ENCODE data around the gene MMEL1.

The MMEL1 gene

DNA sequence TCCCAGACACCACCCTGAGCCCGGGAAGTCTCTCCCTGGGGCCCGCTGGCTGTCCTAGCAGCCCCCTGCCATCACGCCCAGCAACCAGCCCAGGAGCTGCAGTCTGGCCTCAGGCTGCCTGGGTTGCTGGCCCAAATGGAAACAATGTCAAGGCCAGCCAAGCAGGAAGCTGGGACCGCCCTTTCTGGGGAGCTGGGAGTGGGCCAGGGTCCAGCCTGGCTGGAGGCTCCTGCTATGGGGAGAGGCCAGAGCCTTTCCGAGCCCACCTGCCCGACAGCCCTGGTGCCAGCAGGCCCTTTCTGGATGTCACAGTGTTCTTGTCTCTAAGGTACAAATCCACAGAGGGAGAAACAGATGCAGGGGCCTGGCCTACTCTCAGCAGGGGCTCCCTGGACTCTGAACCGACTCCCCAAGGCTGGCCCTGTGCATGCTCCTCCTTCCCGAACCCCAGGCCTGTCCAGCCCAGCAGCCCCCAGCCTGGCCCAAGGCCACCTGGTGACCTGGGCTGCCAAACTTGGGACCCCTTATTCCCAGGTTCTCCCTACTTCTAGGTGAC lies 1.2 kb upstream of the MMEL1 start:
- no peak overlapping the region for H3K27ac ChIP-seq
- POLR2A ChIA-PET (ENCODE audit: low non-redundant PET) = no interaction called here
- CTCF ChIA-PET = interaction anchor here (0.5 to 0.7 kb wide), 2 partner anchors 11 to 467 kb away, joined by 3 read pairs; no protein-coding TSS in a partner anchor
- TF ChIP-seq, protein P1, sequence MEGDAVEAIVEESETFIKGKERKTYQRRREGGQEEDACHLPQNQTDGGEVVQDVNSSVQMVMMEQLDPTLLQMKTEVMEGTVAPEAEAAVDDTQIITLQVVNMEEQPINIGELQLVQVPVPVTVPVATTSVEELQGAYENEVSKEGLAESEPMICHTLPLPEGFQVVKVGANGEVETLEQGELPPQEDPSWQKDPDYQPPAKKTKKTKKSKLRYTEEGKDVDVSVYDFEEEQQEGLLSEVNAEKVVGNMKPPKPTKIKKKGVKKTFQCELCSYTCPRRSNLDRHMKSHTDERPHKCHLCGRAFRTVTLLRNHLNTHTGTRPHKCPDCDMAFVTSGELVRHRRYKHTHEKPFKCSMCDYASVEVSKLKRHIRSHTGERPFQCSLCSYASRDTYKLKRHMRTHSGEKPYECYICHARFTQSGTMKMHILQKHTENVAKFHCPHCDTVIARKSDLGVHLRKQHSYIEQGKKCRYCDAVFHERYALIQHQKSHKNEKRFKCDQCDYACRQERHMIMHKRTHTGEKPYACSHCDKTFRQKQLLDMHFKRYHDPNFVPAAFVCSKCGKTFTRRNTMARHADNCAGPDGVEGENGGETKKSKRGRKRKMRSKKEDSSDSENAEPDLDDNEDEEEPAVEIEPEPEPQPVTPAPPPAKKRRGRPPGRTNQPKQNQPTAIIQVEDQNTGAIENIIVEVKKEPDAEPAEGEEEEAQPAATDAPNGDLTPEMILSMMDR (conservative IDR thresholded peaks at IDR 0.05; ENCODE audit: low read depth) = no peak
- DNase-seq (ENCODE audit: low spot score) = no peak

GRCh38 chr1:2633366-2633935 lies 635 bp upstream of the MMEL1 start:
- H3K27ac ChIP-seq = no peak overlapping the region
- POLR2A ChIA-PET (ENCODE audit: low non-redundant PET) = no interaction called here
- CTCF ChIA-PET = interaction anchor here (0.5 to 0.7 kb wide), 2 partner anchors 10 to 466 kb away, joined by 3 read pairs; no protein-coding TSS in a partner anchor
- DNase-seq (ENCODE audit: low spot score) = no peak
- TF ChIP-seq, protein P1 (conservative IDR thresholded peaks at IDR 0.05; ENCODE audit: low read depth) = no peak

DNA sequence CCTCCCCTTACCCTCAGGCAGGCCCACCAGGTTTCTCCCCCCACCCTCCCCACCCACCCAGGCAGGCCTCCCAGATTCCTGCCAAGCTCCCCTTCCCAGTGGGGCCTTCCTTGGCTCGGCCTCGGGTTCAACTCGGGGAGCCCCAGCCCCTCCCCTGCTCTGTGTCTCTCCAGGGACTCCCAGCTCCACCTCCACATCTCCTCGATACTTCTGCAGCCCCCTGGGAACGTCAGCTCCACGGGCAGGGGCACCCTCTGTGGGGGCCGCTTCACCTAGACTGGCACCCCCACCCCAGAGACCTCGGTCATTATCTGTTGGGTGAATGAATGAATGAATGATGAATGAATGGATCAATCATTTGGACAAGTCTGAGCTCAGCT lies 775 bp downstream of the MMEL1 start:
- H3K27ac ChIP-seq = no peak overlapping the region
- DNase-seq (ENCODE audit: low spot score) = no peak
- TF ChIP-seq, protein P1 (conservative IDR thresholded peaks at IDR 0.05; ENCODE audit: low read depth) = no peak
- ChIA-PET POLR2A (ENCODE audit: low non-redundant PET) (no interaction called here), CTCF (interaction anchor here (0.6 kb wide), 1 partner anchor 168 kb away, joined by 4 read pairs; no protein-coding TSS in a partner anchor)

GRCh38 chr1:2631136-2632050 lies 1.4 kb downstream of the MMEL1 start:
- DNase-seq (ENCODE audit: low spot score) = no peak
- H3K27ac ChIP-seq = no peak overlapping the region
- POLR2A ChIA-PET (ENCODE audit: low non-redundant PET) = no interaction called here
- TF ChIP-seq, protein P1 (conservative IDR thresholded peaks at IDR 0.05; ENCODE audit: low read depth) = no peak
- CTCF ChIA-PET = interaction anchor here (0.6 kb wide), 2 partner anchors 19 to 168 kb away, joined by 3 to 4 read pairs; no protein-coding TSS in a partner anchor

GRCh38 chr1:2630498-2631135 lies 2.2 kb downstream of the MMEL1 start:
- POLR2A ChIA-PET (ENCODE audit: low non-redundant PET) = no interaction called here
- no peak overlapping the region for H3K27ac ChIP-seq
- CTCF ChIA-PET = interaction anchor here (0.6 kb wide), 1 partner anchor 20 kb away, joined by 3 read pairs; no protein-coding TSS in a partner anchor
- DNase-seq (ENCODE audit: low spot score) = no peak
- TF ChIP-seq, protein P1 (conservative IDR thresholded peaks at IDR 0.05; ENCODE audit: low read depth) = no peak
